ENCODE data around the gene MRPL44.

Gene MRPL44

DNA sequence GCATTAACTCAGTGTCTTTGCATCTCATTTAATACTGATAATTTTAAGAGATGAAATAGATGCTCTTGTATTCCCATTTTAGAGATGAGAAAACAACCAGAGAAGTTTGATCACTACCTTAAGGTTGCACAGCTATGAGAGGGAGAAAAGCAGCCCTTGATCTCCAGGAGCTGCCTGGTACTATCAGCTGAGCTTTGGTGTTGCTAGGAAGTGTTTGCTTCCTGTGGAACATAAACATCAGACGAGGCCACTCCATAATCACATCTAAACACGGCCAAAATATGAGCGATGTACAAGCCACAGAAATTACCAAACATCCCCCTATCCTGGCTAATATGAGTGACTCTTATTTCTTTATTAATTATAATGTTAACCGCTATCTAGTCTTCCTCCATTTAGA is 11.5 kb upstream of the MRPL44 start:
- Histone ChIP-seq H3K27me3 (no peaks in the 10 kb centered on the region), H3K4me1 (ENCODE audit: control insufficient read depth in 1 of 2, insufficient read depth in 1 of 2, low read depth in 1 of 2, low read length in 1 of 2) (peaks cover 55 to 64% of the 10 kb centered on the region in 2 experiments), H3K9me3 (no peaks in the 10 kb centered on the region), H3K27ac (peak overlapping the region; percentile 84), H3K36me3 (no peaks in the 10 kb centered on the region), H3K4me3 (ENCODE audit: low read depth in 1 of 2, low read length in 1 of 2) (peak overlapping the region; percentile 82 to 93)
- TF ChIP-seq, protein P1, sequence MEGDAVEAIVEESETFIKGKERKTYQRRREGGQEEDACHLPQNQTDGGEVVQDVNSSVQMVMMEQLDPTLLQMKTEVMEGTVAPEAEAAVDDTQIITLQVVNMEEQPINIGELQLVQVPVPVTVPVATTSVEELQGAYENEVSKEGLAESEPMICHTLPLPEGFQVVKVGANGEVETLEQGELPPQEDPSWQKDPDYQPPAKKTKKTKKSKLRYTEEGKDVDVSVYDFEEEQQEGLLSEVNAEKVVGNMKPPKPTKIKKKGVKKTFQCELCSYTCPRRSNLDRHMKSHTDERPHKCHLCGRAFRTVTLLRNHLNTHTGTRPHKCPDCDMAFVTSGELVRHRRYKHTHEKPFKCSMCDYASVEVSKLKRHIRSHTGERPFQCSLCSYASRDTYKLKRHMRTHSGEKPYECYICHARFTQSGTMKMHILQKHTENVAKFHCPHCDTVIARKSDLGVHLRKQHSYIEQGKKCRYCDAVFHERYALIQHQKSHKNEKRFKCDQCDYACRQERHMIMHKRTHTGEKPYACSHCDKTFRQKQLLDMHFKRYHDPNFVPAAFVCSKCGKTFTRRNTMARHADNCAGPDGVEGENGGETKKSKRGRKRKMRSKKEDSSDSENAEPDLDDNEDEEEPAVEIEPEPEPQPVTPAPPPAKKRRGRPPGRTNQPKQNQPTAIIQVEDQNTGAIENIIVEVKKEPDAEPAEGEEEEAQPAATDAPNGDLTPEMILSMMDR (IDR thresholded peaks at IDR 0.05) = no peak

DNA sequence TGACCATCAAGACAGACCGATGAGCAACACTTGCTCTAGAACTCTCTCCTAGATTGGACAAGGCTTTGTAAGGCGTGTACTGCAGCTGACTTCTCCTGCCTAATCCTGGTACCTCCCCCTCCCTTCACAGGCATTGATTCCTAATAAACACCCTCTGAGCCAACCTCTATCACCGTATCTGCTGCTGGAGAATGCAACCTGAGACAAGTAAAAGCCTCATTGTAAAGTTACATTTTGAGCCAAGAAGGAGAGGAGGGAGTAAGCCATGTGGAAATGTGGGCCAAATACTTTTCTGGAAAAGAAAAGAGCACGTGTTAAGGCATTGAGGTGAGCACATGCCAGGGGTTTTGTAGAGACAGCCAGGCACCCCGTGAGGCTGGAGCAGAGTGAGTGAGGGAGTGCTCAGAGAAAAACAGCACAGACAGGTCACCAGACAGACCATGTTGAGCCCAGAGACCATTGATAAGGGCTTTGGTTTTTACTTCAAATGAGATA is 9.5 kb upstream of the MRPL44 start:
- TF ChIP-seq, protein P1 (IDR thresholded peaks at IDR 0.05) = no peak
- no peak overlapping the region for H3K27ac ChIP-seq
- no peak overlapping the region for H3K4me3 ChIP-seq (ENCODE audit: low read depth in 1 of 2, low read length in 1 of 2)
- no peaks in the 10 kb centered on the region for H3K27me3 ChIP-seq
- no peaks in the 10 kb centered on the region for H3K36me3 ChIP-seq
- peaks cover 57 to 60% of the 10 kb centered on the region in 2 experiments for H3K4me1 ChIP-seq (ENCODE audit: control insufficient read depth in 1 of 2, insufficient read depth in 1 of 2, low read depth in 1 of 2, low read length in 1 of 2)
- no peaks in the 10 kb centered on the region for H3K9me3 ChIP-seq

DNA sequence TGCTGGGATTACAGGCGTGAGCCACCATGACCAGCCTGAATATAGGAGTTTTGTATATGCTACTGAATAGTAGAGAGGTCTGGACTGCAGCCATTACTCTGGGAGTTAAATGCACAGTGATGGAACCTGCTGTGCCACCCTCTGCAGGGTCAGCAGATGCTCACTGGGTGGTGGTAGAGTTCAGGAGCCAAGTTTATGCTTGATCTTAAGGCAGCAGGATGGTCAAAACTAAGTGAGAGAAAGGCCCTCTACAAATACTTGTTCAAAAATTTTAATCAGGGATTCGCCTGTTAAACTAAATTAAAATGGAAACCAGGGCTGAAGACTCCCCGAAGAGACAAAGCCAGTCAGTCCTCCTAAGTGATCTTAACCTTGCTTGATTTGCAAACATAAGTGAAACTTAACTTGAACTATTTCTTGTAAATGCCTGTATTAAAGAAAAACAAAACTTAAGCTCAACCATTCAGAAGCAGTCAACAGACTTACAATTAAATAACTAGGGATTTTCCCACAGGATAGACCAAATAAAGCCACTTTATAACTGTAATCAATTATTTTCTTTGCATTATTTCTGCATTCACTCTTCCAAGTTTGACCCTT is 7.9 kb upstream of the MRPL44 start:
- H3K9me3 ChIP-seq = no peaks in the 10 kb centered on the region
- H3K4me1 ChIP-seq (ENCODE audit: control insufficient read depth in 1 of 2, insufficient read depth in 1 of 2, low read depth in 1 of 2, low read length in 1 of 2) = peaks cover 51 to 52% of the 10 kb centered on the region in 2 experiments
- H3K4me3 ChIP-seq (ENCODE audit: low read depth in 1 of 2, low read length in 1 of 2) = no peak overlapping the region
- TF ChIP-seq, protein P1 (IDR thresholded peaks at IDR 0.05) = no peak
- H3K36me3 ChIP-seq = no peaks in the 10 kb centered on the region
- no peak overlapping the region for H3K27ac ChIP-seq
- H3K27me3 ChIP-seq = no peaks in the 10 kb centered on the region

- TF ChIP-seq, protein P1 (IDR thresholded peaks at IDR 0.05) = no peak
- H3K27ac ChIP-seq = peak overlapping the region; percentile 64
- peaks cover 48 to 49% of the 10 kb centered on the region in 2 experiments for H3K4me1 ChIP-seq (ENCODE audit: control insufficient read depth in 1 of 2, insufficient read depth in 1 of 2, low read depth in 1 of 2, low read length in 1 of 2)
- H3K27me3 ChIP-seq = no peaks in the 10 kb centered on the region
- H3K4me3 ChIP-seq (ENCODE audit: low read depth in 1 of 2, low read length in 1 of 2) = no peak overlapping the region
- no peaks in the 10 kb centered on the region for H3K36me3 ChIP-seq
- no peaks in the 10 kb centered on the region for H3K9me3 ChIP-seq
Observed at GRCh38 chr2:223950448-223951347, 6.6 kb upstream of the MRPL44 start.

DNA sequence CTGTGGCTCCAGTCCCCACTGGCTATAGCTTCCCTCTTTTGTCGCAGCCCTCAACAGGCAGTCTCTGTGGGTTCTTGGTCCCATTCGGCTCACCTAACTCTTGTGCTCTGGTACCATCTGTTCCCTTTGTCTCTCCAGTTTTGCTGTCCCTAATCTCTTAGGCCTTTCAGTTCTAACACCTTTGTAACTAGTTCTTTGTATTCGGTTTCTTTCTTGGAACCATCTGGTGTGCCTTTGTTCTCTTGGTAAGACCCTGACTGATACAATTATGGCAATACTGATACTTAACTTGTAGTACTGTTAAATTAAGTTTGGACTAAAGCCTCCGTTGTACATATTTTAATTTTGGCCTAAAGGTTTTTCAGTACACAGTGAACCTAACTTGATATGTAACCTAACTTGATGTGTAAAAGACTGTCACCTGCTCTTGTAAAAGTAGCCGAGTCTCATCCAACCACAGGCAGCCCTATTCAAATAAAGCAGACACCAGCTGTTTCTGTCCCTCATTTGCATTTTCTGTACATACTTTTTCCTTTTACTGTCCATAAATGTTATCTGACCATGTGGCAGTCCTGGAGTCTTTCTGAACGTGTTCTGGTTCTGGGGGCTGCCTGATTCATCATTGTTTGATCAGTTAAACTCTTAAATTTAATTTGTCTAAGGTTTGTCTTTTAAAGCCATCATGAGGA is 4.8 kb upstream of the MRPL44 start:
- peaks cover 54% of the 10 kb centered on the region in 2 experiments for H3K4me1 ChIP-seq (ENCODE audit: control insufficient read depth in 1 of 2, insufficient read depth in 1 of 2, low read depth in 1 of 2, low read length in 1 of 2)
- TF ChIP-seq, protein P1 (IDR thresholded peaks at IDR 0.05) = no peak
- no peaks in the 10 kb centered on the region for H3K27me3 ChIP-seq
- H3K27ac ChIP-seq = no peak overlapping the region
- no peaks in the 10 kb centered on the region for H3K36me3 ChIP-seq
- H3K4me3 ChIP-seq (ENCODE audit: low read depth in 1 of 2, low read length in 1 of 2) = no peak overlapping the region
- H3K9me3 ChIP-seq = no peaks in the 10 kb centered on the region
